Lung (tissue), 12 donors: Measurements from ENCODE around the gene ST6GALNAC3. TPM values are rescaled to one million over a fixed set of nuclear protein-coding genes. Genes with fewer than 3 reads are reported as not detected.

Source experiments
- ATAC-seq: fragments of 200-7000 bp; cut with Tn5 transposase; one replicate; pipeline ENCODE4 v1.9.1; 2020; ENCODE audit warnings: moderate number of reproducible peaks; ENCODE audit not compliant: insufficient read depth, low FRiP score
- DNase-seq, 3 donors: peaks; one replicate each; pipeline ENCODE4 v3.0.0-alpha.2; 2013 to 2017
- H3K27ac ChIP-seq, 2 donors: one replicate each; pipeline ENCODE4 v1.5.1; 2013; ENCODE audit warnings: mild to moderate bottlenecking in 2 of 2, moderate library complexity in 2 of 2, control low read depth in 1 of 2, inconsistent platforms in 1 of 2, low read depth in 1 of 2, low read length in 1 of 2
- H3K27me3 ChIP-seq, 3 donors: one replicate each; pipeline ENCODE4 v1.5.1; 2013; ENCODE audit warnings: low read length in 2 of 3; ENCODE audit not compliant: control insufficient read depth in 3 of 3, insufficient read depth in 3 of 3
- H3K36me3 ChIP-seq, 4 donors: one replicate each; pipeline ENCODE4 v1.5.1; 2013; ENCODE audit warnings: low read length in 4 of 4, mild to moderate bottlenecking in 1 of 4, moderate library complexity in 1 of 4; ENCODE audit not compliant: control insufficient read depth in 4 of 4, insufficient read depth in 4 of 4
- H3K4me1 ChIP-seq, 5 donors: one replicate each; pipeline ENCODE4 v1.5.1; 2013; ENCODE audit warnings: low read length in 5 of 5, mild to moderate bottlenecking in 2 of 5, moderate library complexity in 1 of 5; ENCODE audit not compliant: control insufficient read depth in 5 of 5, insufficient read depth in 5 of 5
- H3K4me3 ChIP-seq: one replicate; pipeline ENCODE4 v1.5.1; 2013; ENCODE audit warnings: mild to moderate bottlenecking, control low read depth, moderate library complexity
- H3K9ac ChIP-seq, 2 donors: one replicate each; pipeline ENCODE4 v1.5.1; 2013; ENCODE audit warnings: low read length in 2 of 2, control low read depth in 1 of 2; ENCODE audit not compliant: insufficient read depth in 1 of 2
- H3K9me3 ChIP-seq, 4 donors: one replicate each; pipeline ENCODE4 v1.5.1; 2013; ENCODE audit warnings: low read length in 3 of 4, mild to moderate bottlenecking in 1 of 4, moderate library complexity in 1 of 4; ENCODE audit not compliant: control insufficient read depth in 4 of 4, insufficient read depth in 3 of 4
- CTCF ChIP-seq: IDR thresholded peaks from 2 replicates; pipeline ENCODE4 v1.5.1; 2012; ENCODE audit warnings: mild to moderate bottlenecking; ENCODE audit errors: control extremely low read depth, extremely low read depth
- WGBS, 2 donors: extraction: QIAGEN DNeasy Blood & Tissue Kit; methylation state at CpG; one replicate each; pipeline ENCODE4 v1.1.7; 2013; 5-methylcytosine and 5-hydroxymethylcytosine counted together
- polyA plus RNA-seq, 2 donors: library from polyadenylated mRNA; stranded (reverse); fragments of 200-250 nt; gene quantifications; one replicate each; pipeline ENCODE4 v1.2.1, GENCODE V29; 2013
- total RNA-seq, 2 donors: library from RNA; depleted of rRNA in 1 of 2; stranded (reverse); fragments of >200 nt in 1 of 2; gene quantifications; one replicate each; pipeline ENCODE4 v1.2.1, GENCODE V29; 2014 to 2021
- donor health status: control.
- donor health status: control.
- donor health status: Bipolar disorder and iron deficiency.
- donor health status: healthy.
- donor health status: DM: yes; HTN: yes; CAD: no.

The ST6GALNAC3 gene
- total and polyA plus RNA-seq, 4 donors = 2.7 to 17.9 (median 12.2) TPM

GRCh38 chr1:76601465-76601864 lies 526.9 kb downstream of the ST6GALNAC3 start:
- WGBS, 2 donors = 80% methylated on average over 2 of the region's 2 CpGs

GRCh38 chr1:76607717-76608116 lies 533.2 kb downstream of the ST6GALNAC3 start:
- no peak overlapping the region for H3K9ac ChIP-seq
- no peak overlapping the region for H3K27ac ChIP-seq
- no peaks in the 10 kb centered on the region for H3K4me1 ChIP-seq
- H3K9me3 ChIP-seq = peaks cover 0 to under 1% (median 0%) of the 10 kb centered on the region in 4 donors
- H3K36me3 ChIP-seq = no peaks in the 10 kb centered on the region
- no peak for TF ChIP-seq CTCF
- H3K27me3 ChIP-seq = no peaks in the 10 kb centered on the region
- 81 to 82% methylated on average over 3 of the region's 3 CpGs for WGBS, 2 donors
- DNase-seq = peak in 1 of 3 donors; percentile 19
- no peak for ATAC-seq
- no peak overlapping the region for H3K4me3 ChIP-seq

More at GRCh38 chr1:76601465-76601864, 526.9 kb downstream of the ST6GALNAC3 start:
- ATAC-seq = no peak
- Histone ChIP-seq H3K4me3 (no peak overlapping the region), H3K9ac (no peak overlapping the region), H3K4me1 (no peaks in the 10 kb centered on the region), H3K27ac (no peak overlapping the region), H3K9me3 (peaks cover 0 to 2% (median 0%) of the 10 kb centered on the region in 4 donors), H3K36me3 (no peaks in the 10 kb centered on the region), H3K27me3 (no peaks in the 10 kb centered on the region)
- DNase-seq = no peak
- TF ChIP-seq CTCF = no peak

- TF ChIP-seq CTCF = no peak
- WGBS, 2 donors = 93 to 98% methylated on average over 5 of the region's 5 CpGs
- no peak overlapping the region for H3K9ac ChIP-seq
- DNase-seq (no peak), ATAC-seq (no peak)
- H3K27me3 ChIP-seq = no peaks in the 10 kb centered on the region
- H3K36me3 ChIP-seq = no peaks in the 10 kb centered on the region
- no peak overlapping the region for H3K4me3 ChIP-seq
- peaks cover 0 to 2% (median 0%) of the 10 kb centered on the region in 4 donors for H3K9me3 ChIP-seq
- peaks cover 0 to 10% (median 0%) of the 10 kb centered on the region in 5 donors for H3K4me1 ChIP-seq
- no peak overlapping the region for H3K27ac ChIP-seq
These were observed 537.4 kb downstream of the ST6GALNAC3 start for GRCh38 chr1:76611770-76612445.
